ENCODE results near the gene ACTR8. TPM values are rescaled to one million over a fixed set of nuclear protein-coding genes. Genes with fewer than 3 reads are reported as not detected.

ACTR8 gene
- total RNA-seq, 1 donor from 2014 or later = 16.8 TPM

GRCh38 chr3:53821631-53822121, 60.3 kb downstream of the ACTR8 start:
- Histone ChIP-seq H3K36me3 (ENCODE audit: control insufficient read depth, insufficient read depth, low read length) (no peaks in the 10 kb centered on the region), H3K4me3 (ENCODE audit: low read depth, low read length) (no peak overlapping the region), H3K27me3 (ENCODE audit: control insufficient read depth, insufficient read depth, low read length) (peaks cover 2% of the 10 kb centered on the region)
- FAIRE-seq (peak; percentile 84), DNase-seq (ENCODE audit: low read depth) (peak; percentile 69)
- TF ChIP-seq, protein P1, sequence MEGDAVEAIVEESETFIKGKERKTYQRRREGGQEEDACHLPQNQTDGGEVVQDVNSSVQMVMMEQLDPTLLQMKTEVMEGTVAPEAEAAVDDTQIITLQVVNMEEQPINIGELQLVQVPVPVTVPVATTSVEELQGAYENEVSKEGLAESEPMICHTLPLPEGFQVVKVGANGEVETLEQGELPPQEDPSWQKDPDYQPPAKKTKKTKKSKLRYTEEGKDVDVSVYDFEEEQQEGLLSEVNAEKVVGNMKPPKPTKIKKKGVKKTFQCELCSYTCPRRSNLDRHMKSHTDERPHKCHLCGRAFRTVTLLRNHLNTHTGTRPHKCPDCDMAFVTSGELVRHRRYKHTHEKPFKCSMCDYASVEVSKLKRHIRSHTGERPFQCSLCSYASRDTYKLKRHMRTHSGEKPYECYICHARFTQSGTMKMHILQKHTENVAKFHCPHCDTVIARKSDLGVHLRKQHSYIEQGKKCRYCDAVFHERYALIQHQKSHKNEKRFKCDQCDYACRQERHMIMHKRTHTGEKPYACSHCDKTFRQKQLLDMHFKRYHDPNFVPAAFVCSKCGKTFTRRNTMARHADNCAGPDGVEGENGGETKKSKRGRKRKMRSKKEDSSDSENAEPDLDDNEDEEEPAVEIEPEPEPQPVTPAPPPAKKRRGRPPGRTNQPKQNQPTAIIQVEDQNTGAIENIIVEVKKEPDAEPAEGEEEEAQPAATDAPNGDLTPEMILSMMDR (IDR thresholded peaks at IDR 0.05; ENCODE audit: insufficient read depth, low read length, severe bottlenecking) = no peak

DNA sequence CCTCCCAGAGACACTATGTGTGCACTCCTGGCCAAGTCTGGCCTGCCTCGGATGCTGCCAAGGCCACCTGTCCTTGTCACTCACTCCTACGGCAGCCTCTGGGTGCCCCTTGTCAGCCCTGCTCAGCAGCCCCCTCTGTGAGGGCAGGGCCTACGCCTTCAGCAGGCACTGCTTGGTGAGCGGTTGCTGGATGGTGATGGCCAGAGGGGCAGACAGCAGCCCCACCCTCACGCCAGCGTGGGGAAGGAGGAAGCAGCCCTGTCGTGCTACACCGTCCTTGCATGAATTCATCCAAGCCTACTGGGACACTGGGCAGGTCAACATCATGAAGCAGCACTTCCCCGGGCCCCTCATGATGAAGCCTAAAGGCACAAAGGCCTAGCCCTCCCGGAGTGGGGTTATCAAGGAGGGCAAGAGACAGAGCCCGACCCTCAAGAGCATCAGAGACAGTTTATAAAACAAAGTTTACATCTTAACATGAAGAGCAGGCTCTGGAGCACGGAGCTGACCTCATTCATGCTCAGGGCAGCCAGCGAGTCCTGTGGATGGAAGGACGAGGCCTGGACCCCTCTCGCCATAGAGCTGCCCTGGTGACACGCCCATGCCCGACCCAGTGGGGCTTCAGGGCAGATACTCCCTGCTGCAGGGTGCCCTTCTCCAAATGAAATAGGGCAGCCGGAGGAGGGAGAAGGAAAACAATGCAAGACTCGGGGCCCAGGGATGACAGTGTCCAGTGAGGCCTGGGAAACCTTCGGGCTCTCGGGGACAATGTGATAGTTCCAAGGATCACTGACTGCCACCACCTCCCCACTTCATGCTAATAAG, 61.0 kb downstream of the ACTR8 start:
- Histone ChIP-seq H3K4me3 (ENCODE audit: low read depth, low read length) (no peak overlapping the region), H3K36me3 (ENCODE audit: control insufficient read depth, insufficient read depth, low read length) (no peaks in the 10 kb centered on the region), H3K27me3 (ENCODE audit: control insufficient read depth, insufficient read depth, low read length) (peaks cover 2% of the 10 kb centered on the region)
- FAIRE-seq (no peak), DNase-seq (ENCODE audit: low read depth) (no peak)
- TF ChIP-seq, protein P1 (IDR thresholded peaks at IDR 0.05; ENCODE audit: insufficient read depth, low read length, severe bottlenecking) = no peak

- H3K4me3 ChIP-seq (ENCODE audit: low read depth, low read length) = no peak overlapping the region
- H3K27me3 ChIP-seq (ENCODE audit: control insufficient read depth, insufficient read depth, low read length) = peaks cover 2% of the 10 kb centered on the region
- FAIRE-seq (no peak), DNase-seq (ENCODE audit: low read depth) (no peak)
- H3K36me3 ChIP-seq (ENCODE audit: control insufficient read depth, insufficient read depth, low read length) = no peaks in the 10 kb centered on the region
- TF ChIP-seq, protein P1 (IDR thresholded peaks at IDR 0.05; ENCODE audit: insufficient read depth, low read length, severe bottlenecking) = no peak
These were observed 61.9 kb downstream of the ACTR8 start for GRCh38 chr3:53820084-53820483.

GRCh38 chr3:53819163-53819868, 62.6 kb downstream of the ACTR8 start:
- peaks cover 2% of the 10 kb centered on the region for H3K27me3 ChIP-seq (ENCODE audit: control insufficient read depth, insufficient read depth, low read length)
- no peak for FAIRE-seq
- no peak for DNase-seq (ENCODE audit: low read depth)
- TF ChIP-seq, protein P1 (IDR thresholded peaks at IDR 0.05; ENCODE audit: insufficient read depth, low read length, severe bottlenecking) = no peak
- H3K36me3 ChIP-seq (ENCODE audit: control insufficient read depth, insufficient read depth, low read length) = no peaks in the 10 kb centered on the region
- H3K4me3 ChIP-seq (ENCODE audit: low read depth, low read length) = no peak overlapping the region

DNA sequence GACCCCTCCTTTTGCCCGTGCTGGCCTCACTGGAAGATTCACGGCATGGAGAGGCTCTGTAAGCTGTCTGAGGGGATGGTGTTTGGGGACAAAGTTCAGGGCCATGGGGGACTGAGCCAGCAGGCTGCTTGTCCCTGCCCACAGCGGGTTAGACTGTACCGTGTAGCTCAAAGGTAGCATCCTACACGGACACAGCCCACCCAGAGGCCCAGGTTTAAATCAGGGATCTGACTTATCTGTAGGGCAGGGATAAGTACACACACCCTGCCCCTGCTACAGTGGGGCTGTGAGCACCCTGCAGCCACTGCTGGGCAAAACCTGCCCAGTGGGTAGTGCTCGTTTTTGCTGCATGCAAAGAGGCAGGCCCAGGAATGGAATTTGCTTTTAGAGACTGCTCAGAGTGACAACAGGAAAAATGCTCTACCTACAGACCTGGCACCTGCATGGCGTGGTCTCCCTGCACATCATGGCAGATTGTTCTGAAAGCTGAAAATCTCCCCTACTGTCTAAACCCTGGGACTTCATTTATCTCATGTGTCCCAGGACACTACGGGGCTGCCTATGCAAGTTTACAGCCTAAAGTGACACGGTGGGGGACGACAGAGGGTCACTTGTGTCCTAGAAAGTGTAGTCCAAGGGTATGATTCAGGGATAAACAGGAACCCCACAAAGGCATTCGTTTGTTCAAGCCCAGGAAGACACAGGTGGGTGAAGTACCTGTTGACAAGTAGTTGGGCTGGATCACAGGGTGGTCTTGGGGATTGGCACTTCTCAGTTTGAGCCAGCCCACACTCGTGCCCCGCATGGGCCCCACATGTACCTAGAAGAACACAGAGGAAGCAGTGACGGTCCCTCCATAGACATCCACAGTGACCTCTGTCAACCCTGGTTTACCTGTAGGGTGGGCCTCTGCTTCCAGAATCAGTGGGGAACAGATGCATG, 63.5 kb downstream of the ACTR8 start:
- no peak for DNase-seq (ENCODE audit: low read depth)
- no peaks in the 10 kb centered on the region for H3K36me3 ChIP-seq (ENCODE audit: control insufficient read depth, insufficient read depth, low read length)
- FAIRE-seq = no peak
- H3K4me3 ChIP-seq (ENCODE audit: low read depth, low read length) = no peak overlapping the region
- TF ChIP-seq, protein P1 (IDR thresholded peaks at IDR 0.05; ENCODE audit: insufficient read depth, low read length, severe bottlenecking) = no peak
- H3K27me3 ChIP-seq (ENCODE audit: control insufficient read depth, insufficient read depth, low read length) = peaks cover 2% of the 10 kb centered on the region

All from bronchial epithelial cell (primary cell).